IMR-90 (cell line): ENCODE data around the gene VWA7. TPM values are rescaled to one million over a fixed set of nuclear protein-coding genes. Genes with fewer than 3 reads are reported as not detected.

Source experiments
- ATAC-seq: fragments of 200-7000 bp; cut with Tn5 transposase; 2 replicates; pipeline ENCODE4 v1.9.1; 2020; ENCODE audit warnings: low read depth, mild to moderate bottlenecking, moderate library complexity
- BruUV-seq: library from RNA; stranded (reverse); fragments of 400-500 nt; replicated peaks from 2 replicates; lab custom pipeline; 2021; lab: Mats Ljungman, UMichigan
- CTCF ChIA-PET: fragments of 300-600 bp; formaldehyde crosslinking; extraction: SDS; loops from one replicate; lab custom pipeline; 2021; ENCODE audit warnings: antibody characterized with exemption; lab: Yijun Ruan, JAX
- POLR2A ChIA-PET: fragments of 300-600 bp; sonication (Branson Sonifier 250); formaldehyde crosslinking; loops from one replicate; lab custom pipeline; 2022; ENCODE audit warnings: antibody characterized with exemption; ENCODE audit not compliant: unreplicated experiment; lab: Charles Lee
- DNase-seq: peaks from one replicate; pipeline ENCODE4 v3.0.0; 2013
- H2AFZ ChIP-seq: replicated peaks from 2 replicates; pipeline ENCODE3; 2013; ENCODE audit warnings: low read length, mild to moderate bottlenecking; ENCODE audit not compliant: poor library complexity
- H2AK5ac ChIP-seq: 2 replicates; pipeline ENCODE4 v1.6.1; 2013; ENCODE audit warnings: low read depth, low read length, inconsistent platforms
- H2AK9ac ChIP-seq: replicated peaks from 2 replicates; pipeline ENCODE3; 2013; ENCODE audit warnings: mild to moderate bottlenecking, low read depth, low read length, moderate library complexity; ENCODE audit not compliant: poor library complexity
- H2BK120ac ChIP-seq: 2 replicates; pipeline ENCODE4 v1.6.1; 2013; ENCODE audit warnings: low read depth, low read length, inconsistent platforms
- H2BK15ac ChIP-seq: 3 replicates; pipeline ENCODE4 v1.6.1; 2013; ENCODE audit warnings: low read depth, low read length, inconsistent platforms
- H2BK20ac ChIP-seq: 2 replicates; pipeline ENCODE4 v1.6.1; 2013; ENCODE audit warnings: low read depth, mild to moderate bottlenecking, inconsistent platforms, low read length, moderate library complexity
- H2BK5ac ChIP-seq: 2 replicates; pipeline ENCODE4 v1.6.1; 2013; ENCODE audit warnings: mild to moderate bottlenecking, low read depth, low read length, inconsistent platforms; ENCODE audit not compliant: poor library complexity, severe bottlenecking
- H3K14ac ChIP-seq: replicated peaks from 2 replicates; pipeline ENCODE4 v1.6.1; 2013; ENCODE audit warnings: low read depth, low read length, inconsistent platforms
- H3K18ac ChIP-seq: 2 replicates; pipeline ENCODE4 v1.6.1; 2013; ENCODE audit warnings: low read depth, low read length, control low read depth
- H3K23ac ChIP-seq: 2 replicates; pipeline ENCODE4 v1.6.1; 2013; ENCODE audit warnings: low read depth, low read length, inconsistent platforms
- H3K27ac ChIP-seq: 2 replicates; pipeline ENCODE4 v1.5.1; 2013; ENCODE audit warnings: mild to moderate bottlenecking, control low read depth, low read length; ENCODE audit not compliant: insufficient read depth
- H3K27me3 ChIP-seq: 2 replicates; pipeline ENCODE4 v1.6.1; 2013; ENCODE audit warnings: low read length; ENCODE audit not compliant: control insufficient read depth, insufficient read depth
- H3K36me3 ChIP-seq: 2 replicates; pipeline ENCODE4 v1.6.1; 2013; ENCODE audit warnings: low read length, mixed read lengths; ENCODE audit not compliant: control insufficient read depth, insufficient read depth
- H3K4ac ChIP-seq: 2 replicates; pipeline ENCODE4 v1.6.1; 2013; ENCODE audit warnings: low read depth, low read length, inconsistent platforms
- H3K4me1 ChIP-seq: 2 replicates; pipeline ENCODE4 v1.6.1; 2013; ENCODE audit warnings: low read length, mixed read lengths; ENCODE audit not compliant: control insufficient read depth, insufficient read depth
- H3K4me2 ChIP-seq: 2 replicates; pipeline ENCODE4 v1.6.1; 2013; ENCODE audit warnings: low read depth, mild to moderate bottlenecking, control low read depth, low read length, moderate library complexity
- H3K4me3 ChIP-seq: 2 replicates; pipeline ENCODE4 v1.5.1; 2013; ENCODE audit warnings: low read depth, mild to moderate bottlenecking, control low read depth, low read length, moderate library complexity; ENCODE audit not compliant: insufficient read depth
- H3K56ac ChIP-seq: 2 replicates; pipeline ENCODE4 v1.6.1; 2013; ENCODE audit warnings: low read length, inconsistent platforms; ENCODE audit not compliant: insufficient read depth; ENCODE audit errors: extremely low read depth
- H3K79me1 ChIP-seq, 2 experiments: 2 replicates each; pipeline ENCODE4 v1.6.1; 2013; ENCODE audit warnings: low read length in 2 of 2, inconsistent platforms in 1 of 2, low read depth in 1 of 2
- H3K9ac ChIP-seq: 2 replicates; pipeline ENCODE4 v1.6.1; 2013; ENCODE audit warnings: low read depth, low read length, control low read depth
- H3K9me1 ChIP-seq: 2 replicates; pipeline ENCODE4 v1.6.1; 2013; ENCODE audit warnings: low read length, inconsistent platforms; ENCODE audit not compliant: insufficient read depth
- H3K9me3 ChIP-seq: 2 replicates; pipeline ENCODE4 v1.6.1; 2013; ENCODE audit warnings: low read length; ENCODE audit not compliant: control insufficient read depth, insufficient read depth
- H4K20me1 ChIP-seq: 2 replicates; pipeline ENCODE4 v1.6.1; 2013; ENCODE audit warnings: low read length, inconsistent platforms; ENCODE audit not compliant: insufficient read depth
- H4K5ac ChIP-seq: 2 replicates; pipeline ENCODE4 v1.6.1; 2013; ENCODE audit warnings: mild to moderate bottlenecking, low read depth, low read length, control low read depth
- H4K8ac ChIP-seq, 2 experiments: 2 replicates each; pipeline ENCODE4 v1.6.1; 2013; ENCODE audit warnings: low read depth in 2 of 2, low read length in 2 of 2, control low read depth in 1 of 2, inconsistent platforms in 1 of 2
- H4K91ac ChIP-seq: 2 replicates; pipeline ENCODE4 v1.6.1; 2013; ENCODE audit warnings: low read depth, low read length, inconsistent platforms; ENCODE audit not compliant: insufficient read depth
- CHD1 ChIP-seq: IDR thresholded peaks from 2 replicates; pipeline ENCODE4 v1.6.1; 2012; ENCODE audit warnings: low read depth, low read length, improper control_type of control experiment
- FOS ChIP-seq: fragments of 150-350 bp; IDR thresholded peaks from 2 replicates; pipeline ENCODE4 v1.6.1; 2016; ENCODE audit warnings: low read depth, low read length
- MAFK ChIP-seq: IDR thresholded peaks from 2 replicates; pipeline ENCODE4 v1.6.1; 2012; ENCODE audit warnings: low read depth, low read length, improper control_type of control experiment
- MAZ ChIP-seq: IDR thresholded peaks from 2 replicates; pipeline ENCODE4 v1.6.1; 2012; ENCODE audit warnings: low read depth, mild to moderate bottlenecking, low read length, improper control_type of control experiment, moderate library complexity, borderline replicate concordance
- MXI1 ChIP-seq: IDR thresholded peaks from 2 replicates; pipeline ENCODE4 v1.6.1; 2012; ENCODE audit warnings: low read depth, mild to moderate bottlenecking, low read length, moderate library complexity, borderline replicate concordance
- POLR2A ChIP-seq: IDR thresholded peaks from 2 replicates; pipeline ENCODE4 v1.6.1; 2012; ENCODE audit warnings: mild to moderate bottlenecking, low read depth, low read length
- RFX5 ChIP-seq: IDR thresholded peaks from 2 replicates; pipeline ENCODE4 v1.8.0; 2012; ENCODE audit warnings: low read depth, mild to moderate bottlenecking, low read length, moderate library complexity
- SMC3 ChIP-seq: fragments of 150-350 bp; IDR thresholded peaks from 2 replicates; pipeline ENCODE4 v1.6.1; 2016; ENCODE audit warnings: low read depth, mild to moderate bottlenecking, antibody characterized with exemption, low read length, moderate library complexity
- WGBS, 2 experiments: methylation state at CpG; one replicate each; pipeline versions ENCODE4 v1.1.5 to v1.1.7; 2013; ENCODE audit warnings: missing lambda C conversion rate in 2 of 2; ENCODE audit not compliant: insufficient read length in 1 of 2; ENCODE audit errors: extremely low coverage in 2 of 2; 5-methylcytosine and 5-hydroxymethylcytosine counted together
- dilution Hi-C: fragments of 300-500 bp; cut with HindIII; formaldehyde crosslinking; loops from one replicate; pipeline ENCODE4 v1.14.3; 2018; ENCODE audit warnings: low sequenced_read_pairs; ENCODE audit not compliant: unreplicated experiment
- in situ Hi-C: fragments of 300-500 bp; cut with MboI; formaldehyde crosslinking; loops from 3 replicates; pipeline ENCODE4 v1.14.3; 2019; ENCODE audit warnings: low sequenced_read_pairs, inconsistent platforms, mixed read lengths
- intact Hi-C: fragments of 100-400 bp; cut with micrococcal nuclease; formaldehyde crosslinking; loops from 2 replicates; pipeline ENCODE4 v1.10.0; 2022
- polyA plus RNA-seq, 3 experiments: library from polyadenylated mRNA; depleted of rRNA; stranded (reverse); fragments of >200 nt; gene quantifications; 2 replicates each; pipeline ENCODE4 v1.2.3, GENCODE V29; 2012; ENCODE audit warnings: low replicate concordance in 1 of 3
- total RNA-seq: library from RNA; depleted of rRNA; stranded (reverse); fragments of >200 nt; gene quantifications from 2 replicates; pipeline ENCODE4 v1.2.3, GENCODE V29; 2012
- TF ChIP-seq, protein P1 (sequence below): fragments of 150-350 bp; IDR thresholded peaks from 2 replicates; pipeline ENCODE4 v1.6.1; 2016; ENCODE audit warnings: low read depth, mild to moderate bottlenecking, low read length, moderate library complexity, borderline replicate concordance
- TF ChIP-seq, protein P2 (sequence below): fragments of 150-350 bp; IDR thresholded peaks from 2 replicates; pipeline ENCODE4 v1.6.1; 2017; ENCODE audit warnings: mild to moderate bottlenecking, antibody characterized with exemption, low read length, low read depth

Gene VWA7
- total and polyA plus RNA-seq, 2 of the 4 experiments (the other 2 are of a cell fraction) = under 0.01 to 1.4 TPM

DNA sequence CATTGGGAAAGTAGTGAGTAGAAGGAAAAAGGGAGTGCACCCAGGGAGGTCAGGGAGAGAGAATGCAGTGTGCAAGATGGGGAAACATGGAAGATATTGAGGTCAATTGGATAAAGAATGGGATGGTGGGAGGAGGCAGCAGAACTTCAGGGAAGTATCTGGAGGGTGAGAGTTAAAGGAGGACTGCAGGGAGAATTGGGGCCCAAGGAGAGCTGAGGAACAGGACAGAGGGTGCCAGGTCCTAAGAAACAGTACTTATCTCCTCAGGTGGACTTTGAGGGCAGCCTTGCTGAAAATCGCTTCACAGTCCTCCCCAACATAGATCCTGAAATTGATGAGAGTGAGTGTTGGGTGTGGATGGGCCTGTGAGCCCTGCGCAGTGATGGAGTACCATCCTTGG lies 18.8 kb downstream of the VWA7 start:
- no peaks in the 10 kb centered on the region for H4K20me1 ChIP-seq
- H3K9me3 ChIP-seq = no peaks in the 10 kb centered on the region
- no peak overlapping the region for H3K56ac ChIP-seq
- no peak overlapping the region for H3K4ac ChIP-seq
- H2BK15ac ChIP-seq = no peak overlapping the region
- no peak overlapping the region for H4K8ac ChIP-seq
- H2AK9ac ChIP-seq = peak overlapping the region; percentile 6
- CTCF ChIA-PET = no interaction called here
- H2AK5ac ChIP-seq = no peak overlapping the region
- H3K4me1 ChIP-seq = peaks cover 1% of the 10 kb centered on the region
- 0 out of 4 replicates have a peak, but pooled peaks cover 0 to 2% of the 10 kb centered on the region in 2 experiments for H3K79me1 ChIP-seq
- no peak for DNase-seq
- POLR2A ChIA-PET = no interaction called here
- in situ Hi-C loops (no loop called here), dilution Hi-C loops (no loop called here), intact Hi-C loops (no loop called here)
- no peak overlapping the region for H3K27ac ChIP-seq
- H2BK20ac ChIP-seq = no peak overlapping the region
- H3K27me3 ChIP-seq = no peaks in the 10 kb centered on the region
- no CpG with 5 or more reads among the region's 2 CpGs for WGBS, 2 experiments
- H2BK120ac ChIP-seq = no peak overlapping the region
- H3K14ac ChIP-seq = no peak overlapping the region
- H3K4me2 ChIP-seq = no peak overlapping the region
- no peak overlapping the region for H3K23ac ChIP-seq
- no peak overlapping the region for H3K18ac ChIP-seq
- peaks cover 7% of the 10 kb centered on the region; the same call in 1 of the 2 replicates for H3K36me3 ChIP-seq
- no peak overlapping the region for H4K91ac ChIP-seq
- no peak overlapping the region for H3K9ac ChIP-seq
- ATAC-seq = no peak
- no peak overlapping the region for H4K5ac ChIP-seq
- no peak overlapping the region for H2AFZ ChIP-seq
- no peak for TF ChIP-seq CHD1
- TF ChIP-seq, protein P1, sequence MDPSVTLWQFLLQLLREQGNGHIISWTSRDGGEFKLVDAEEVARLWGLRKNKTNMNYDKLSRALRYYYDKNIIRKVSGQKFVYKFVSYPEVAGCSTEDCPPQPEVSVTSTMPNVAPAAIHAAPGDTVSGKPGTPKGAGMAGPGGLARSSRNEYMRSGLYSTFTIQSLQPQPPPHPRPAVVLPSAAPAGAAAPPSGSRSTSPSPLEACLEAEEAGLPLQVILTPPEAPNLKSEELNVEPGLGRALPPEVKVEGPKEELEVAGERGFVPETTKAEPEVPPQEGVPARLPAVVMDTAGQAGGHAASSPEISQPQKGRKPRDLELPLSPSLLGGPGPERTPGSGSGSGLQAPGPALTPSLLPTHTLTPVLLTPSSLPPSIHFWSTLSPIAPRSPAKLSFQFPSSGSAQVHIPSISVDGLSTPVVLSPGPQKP = no peak
- TF ChIP-seq SMC3 = no peak
- no peak for TF ChIP-seq FOS
- TF ChIP-seq, protein P2, sequence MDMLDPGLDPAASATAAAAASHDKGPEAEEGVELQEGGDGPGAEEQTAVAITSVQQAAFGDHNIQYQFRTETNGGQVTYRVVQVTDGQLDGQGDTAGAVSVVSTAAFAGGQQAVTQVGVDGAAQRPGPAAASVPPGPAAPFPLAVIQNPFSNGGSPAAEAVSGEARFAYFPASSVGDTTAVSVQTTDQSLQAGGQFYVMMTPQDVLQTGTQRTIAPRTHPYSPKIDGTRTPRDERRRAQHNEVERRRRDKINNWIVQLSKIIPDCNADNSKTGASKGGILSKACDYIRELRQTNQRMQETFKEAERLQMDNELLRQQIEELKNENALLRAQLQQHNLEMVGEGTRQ = no peak
- TF ChIP-seq MAZ = no peak
- no peak for TF ChIP-seq RFX5
- no peak for TF ChIP-seq POLR2A
- TF ChIP-seq MXI1 = no peak
- TF ChIP-seq MAFK = no peak
- H3K9me1 ChIP-seq = peaks cover 8% of the 10 kb centered on the region
- no peak overlapping the region for H3K4me3 ChIP-seq
- no peak overlapping the region for H2BK5ac ChIP-seq
- no TSS peak for BruUV-seq
